Common myeloid progenitor, CD34-positive (primary cell): Measurements from ENCODE around the gene MROH9.

ENCODE experiments used
- CTCF ChIA-PET: fragments of 350-600 bp; sonication (Branson Sonifier 250); formaldehyde crosslinking; loops from one replicate; lab custom pipeline; 2021; ENCODE audit warnings: antibody characterized with exemption; lab: Charles Lee
- POLR2A ChIA-PET: fragments of 350-600 bp; sonication (Branson Sonifier 250); formaldehyde crosslinking; loops from one replicate; lab custom pipeline; 2021; ENCODE audit warnings: antibody characterized with exemption; lab: Charles Lee
- DNase-seq, 3 donors: peaks; one replicate each; pipeline versions ENCODE4 v3.0.0 to v3.0.0-alpha.2; 2013
- H3K27ac ChIP-seq, 2 experiments: 1 replicate in 1 of 2; 2 replicates in 1 of 2; pipeline ENCODE4 v1.7.0; 2013; ENCODE audit warnings: inconsistent platforms in 2 of 2, low read length in 2 of 2, mild to moderate bottlenecking in 2 of 2, low read depth in 1 of 2, moderate library complexity in 1 of 2; ENCODE audit not compliant: severe bottlenecking in 2 of 2, insufficient read depth in 1 of 2, poor library complexity in 1 of 2
- H3K27me3 ChIP-seq, 5 experiments: replicated peaks in 2 of 5; 1 replicate in 3 of 5; 2 replicates in 2 of 5; pipeline versions ENCODE4 v1.6.1 to v1.7.0; 2013; ENCODE audit warnings: low read length in 4 of 5, mild to moderate bottlenecking in 2 of 5, moderate library complexity in 2 of 5, inconsistent platforms in 1 of 5; ENCODE audit not compliant: insufficient read depth in 5 of 5, control insufficient read depth in 4 of 5
- H3K36me3 ChIP-seq, 4 experiments: 1 replicate in 2 of 4; 2 replicates in 2 of 4; pipeline versions ENCODE4 v1.6.1 to v1.7.0; 2013; ENCODE audit warnings: low read length in 3 of 4, control low read depth in 1 of 4, mild to moderate bottlenecking in 1 of 4; ENCODE audit not compliant: control insufficient read depth in 4 of 4, insufficient read depth in 4 of 4
- H3K4me1 ChIP-seq, 4 experiments: 1 replicate in 3 of 4; 2 replicates in 1 of 4; pipeline versions ENCODE4 v1.6.1 to v1.7.1; 2013; ENCODE audit warnings: low read length in 3 of 4, mild to moderate bottlenecking in 3 of 4, control low read depth in 1 of 4, inconsistent platforms in 1 of 4, moderate library complexity in 1 of 4; ENCODE audit not compliant: control insufficient read depth in 4 of 4, insufficient read depth in 4 of 4; ENCODE audit errors: control extremely low read depth in 1 of 4
- H3K4me3 ChIP-seq, 7 experiments: 1 replicate in 4 of 7; 2 replicates in 3 of 7; pipeline versions ENCODE4 v1.5.1 to v1.7.0; 2013; ENCODE audit warnings: mild to moderate bottlenecking in 7 of 7, low read length in 6 of 7, moderate library complexity in 6 of 7, inconsistent platforms in 2 of 7, low read depth in 2 of 7, control low read depth in 1 of 7; ENCODE audit not compliant: insufficient read depth in 4 of 7, control insufficient read depth in 1 of 7; ENCODE audit errors: extremely low read depth in 1 of 7
- H3K9me3 ChIP-seq, 5 experiments: 1 replicate in 4 of 5; 2 replicates in 1 of 5; pipeline versions ENCODE4 v1.6.1 to v1.7.1; 2013; ENCODE audit warnings: low read length in 4 of 5, mild to moderate bottlenecking in 2 of 5, inconsistent platforms in 1 of 5, low read depth in 1 of 5, moderate library complexity in 1 of 5; ENCODE audit not compliant: control insufficient read depth in 4 of 5, insufficient read depth in 2 of 5; ENCODE audit errors: control extremely low read depth in 1 of 5
- WGBS: methylation state at CpG from one replicate; pipeline ENCODE4 v1.1.5; 2013; ENCODE audit not compliant: insufficient coverage; 5-methylcytosine and 5-hydroxymethylcytosine counted together

The MROH9 gene

DNA sequence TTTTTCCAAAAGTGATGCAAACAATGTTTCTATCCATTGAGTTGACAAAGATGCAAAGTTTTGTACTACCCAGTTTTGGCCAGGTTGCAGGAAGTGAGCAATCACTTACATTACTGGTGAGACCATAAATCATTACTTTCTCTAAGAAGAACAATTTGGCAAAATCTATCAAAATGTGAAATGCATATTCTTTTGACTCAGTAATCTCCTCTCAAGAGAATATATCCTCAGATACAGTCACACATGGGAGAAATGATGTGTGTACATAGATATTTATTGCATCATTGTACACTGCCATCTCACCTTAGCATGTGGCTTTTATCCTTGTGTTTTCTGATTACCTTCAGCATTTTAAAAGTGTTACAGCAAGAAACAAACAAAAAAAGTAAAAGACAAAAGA is 103.0 kb downstream of the MROH9 start:
- Histone ChIP-seq H3K27me3 (peaks cover 0 to 1% (median 0%) of the 10 kb centered on the region in 5 experiments), H3K4me3 (no peak overlapping the region), H3K27ac (no peak overlapping the region), H3K9me3 (peaks cover 0 to under 1% (median 0%) of the 10 kb centered on the region in 5 experiments), H3K36me3 (no peaks in the 10 kb centered on the region), H3K4me1 (no peaks in the 10 kb centered on the region)
- DNase-seq, result no peak
- CTCF ChIA-PET, result no interaction called here
- POLR2A ChIA-PET, result no interaction called here

GRCh38 chr1:171048014-171048413 is 112.7 kb downstream of the MROH9 start:
- H3K4me1 ChIP-seq, result no peaks in the 10 kb centered on the region
- POLR2A ChIA-PET, result no interaction called here

GRCh38 chr1:171052977-171053376 is 117.6 kb downstream of the MROH9 start:
- Histone ChIP-seq H3K4me1 (no peaks in the 10 kb centered on the region), H3K27ac (no peak overlapping the region), H3K27me3 (no peaks in the 10 kb centered on the region), H3K36me3 (no peaks in the 10 kb centered on the region), H3K9me3 (peaks cover 0 to 11% (median 3%) of the 10 kb centered on the region in 5 experiments), H3K4me3 (no peak overlapping the region)
- POLR2A ChIA-PET, result no interaction called here
- CTCF ChIA-PET, result no interaction called here
- no peak for DNase-seq
- WGBS, result 100% methylated on average over 2 of the region's 2 CpGs

More at GRCh38 chr1:171048014-171048413, 112.7 kb downstream of the MROH9 start:
- H3K27ac ChIP-seq, result no peak overlapping the region
- H3K9me3 ChIP-seq, result peaks cover 0 to 11% (median 1%) of the 10 kb centered on the region in 5 experiments
- H3K4me3 ChIP-seq, result no peak overlapping the region
- 100% methylated on average over 2 of the region's 2 CpGs for WGBS
- no peak for DNase-seq
- CTCF ChIA-PET, result no interaction called here
- H3K36me3 ChIP-seq, result no peaks in the 10 kb centered on the region
- H3K27me3 ChIP-seq, result no peaks in the 10 kb centered on the region

DNA sequence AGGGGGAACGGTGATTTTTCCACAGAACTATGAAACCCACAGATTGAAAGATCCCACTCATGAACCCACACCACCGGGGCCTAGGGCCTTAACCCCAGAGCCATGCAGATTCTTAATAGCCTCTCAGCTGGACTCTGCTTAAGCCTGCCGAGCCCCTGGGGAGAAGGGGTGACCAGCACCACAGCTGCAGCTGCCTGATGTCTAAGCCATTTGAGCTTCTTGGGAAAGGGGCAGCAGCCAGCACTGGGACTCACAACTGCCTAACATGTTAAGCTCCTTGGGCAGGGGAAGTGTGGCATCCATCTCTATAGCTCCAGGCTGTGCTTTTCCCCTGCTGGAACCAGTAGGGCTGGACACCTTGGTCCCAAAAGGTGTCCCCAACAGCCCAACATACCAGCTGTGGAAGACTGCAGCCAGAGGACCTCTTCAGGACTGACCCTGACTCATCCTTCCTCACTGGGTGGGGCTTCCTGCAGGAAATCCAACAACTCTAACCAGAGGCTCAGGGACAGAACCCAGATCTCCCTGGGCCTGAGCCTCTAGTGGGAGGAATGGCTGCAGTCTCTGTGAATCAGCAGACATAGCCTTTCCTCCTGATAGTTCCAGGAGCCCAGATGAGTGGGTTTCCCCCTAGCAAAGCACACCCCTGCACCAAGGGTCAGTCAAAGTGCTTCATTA is 120.8 kb downstream of the MROH9 start:
- no peaks in the 10 kb centered on the region for H3K4me1 ChIP-seq
- H3K27me3 ChIP-seq, result no peaks in the 10 kb centered on the region
- CTCF ChIA-PET, result no interaction called here
- no peak for DNase-seq
- 96% methylated on average over 3 of the region's 3 CpGs for WGBS
- H3K4me3 ChIP-seq, result no peak overlapping the region
- no peak overlapping the region for H3K27ac ChIP-seq
- H3K36me3 ChIP-seq, result no peaks in the 10 kb centered on the region
- POLR2A ChIA-PET, result no interaction called here
- H3K9me3 ChIP-seq, result peaks cover 0 to 7% (median 3%) of the 10 kb centered on the region in 5 experiments

DNA sequence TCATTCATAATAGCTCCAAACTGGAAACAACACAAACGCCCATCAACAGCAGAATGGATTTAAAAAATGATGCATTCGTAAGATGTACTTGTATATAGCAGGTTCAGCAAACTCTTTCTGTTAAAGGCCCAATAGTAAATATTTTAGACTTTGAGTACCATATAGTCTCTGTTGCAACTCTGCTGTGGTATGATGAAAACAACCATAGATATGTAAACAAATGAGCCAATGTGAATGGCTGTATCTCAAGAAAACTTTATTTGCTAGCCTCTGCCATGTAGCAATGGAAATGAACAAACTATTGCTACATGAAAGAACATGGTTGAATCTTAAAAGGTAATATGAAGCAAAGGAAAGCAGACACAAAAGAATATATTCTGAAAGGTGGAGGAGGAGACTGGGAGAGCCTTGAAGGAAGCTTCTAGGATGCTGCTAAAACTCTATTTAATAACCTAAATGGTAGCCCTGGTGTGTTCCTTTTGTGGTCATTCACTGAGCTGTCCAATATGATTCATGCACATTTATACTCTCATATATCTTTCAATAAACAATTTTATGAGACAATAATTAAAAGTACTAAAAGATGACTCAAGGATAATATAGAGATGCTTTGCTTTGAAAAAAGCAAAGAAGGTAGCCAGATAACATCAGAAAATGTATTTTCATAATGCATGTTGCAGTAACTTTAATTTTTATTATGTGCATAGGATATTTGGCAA is 126.2 kb downstream of the MROH9 start:
- Histone ChIP-seq H3K4me3 (no peak overlapping the region), H3K27me3 (no peaks in the 10 kb centered on the region), H3K36me3 (no peaks in the 10 kb centered on the region), H3K9me3 (no peaks in the 10 kb centered on the region), H3K4me1 (no peaks in the 10 kb centered on the region), H3K27ac (no peak overlapping the region)
- ChIA-PET POLR2A (no interaction called here), CTCF (no interaction called here)
- DNase-seq, result no peak
- 80% methylated on average over 1 of the region's 2 CpGs for WGBS

- ChIA-PET POLR2A (no interaction called here), CTCF (no interaction called here)
- Histone ChIP-seq H3K9me3 (no peaks in the 10 kb centered on the region), H3K36me3 (no peaks in the 10 kb centered on the region), H3K27ac (no peak overlapping the region), H3K27me3 (no peaks in the 10 kb centered on the region), H3K4me3 (no peak overlapping the region), H3K4me1 (no peaks in the 10 kb centered on the region)
- no peak for DNase-seq
- 89% methylated on average over 1 of the region's 4 CpGs for WGBS
These were observed 127.6 kb downstream of the MROH9 start for GRCh38 chr1:171062902-171063301.

DNA sequence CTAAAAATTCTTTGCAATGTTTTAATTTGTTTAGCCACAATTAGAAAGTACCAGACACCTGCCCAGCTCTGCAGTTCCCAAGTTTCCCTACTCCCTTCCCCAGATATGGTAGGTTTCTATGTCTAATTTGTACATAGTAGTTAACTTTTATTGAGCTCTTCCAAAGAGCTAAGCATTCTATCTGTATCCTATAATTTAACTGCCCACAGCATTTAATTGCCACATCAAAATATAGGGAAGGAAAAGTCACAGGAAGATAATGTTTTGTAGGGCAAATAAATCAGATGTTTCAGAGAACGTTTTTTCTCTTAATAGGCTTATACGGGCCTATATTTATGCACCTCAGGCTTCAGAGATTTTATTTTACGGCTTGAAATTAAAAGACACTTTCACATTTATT is 139.7 kb downstream of the MROH9 start:
- H3K4me1 ChIP-seq, result no peaks in the 10 kb centered on the region
- no peak overlapping the region for H3K4me3 ChIP-seq
- H3K27ac ChIP-seq, result no peak overlapping the region
- H3K9me3 ChIP-seq, result no peaks in the 10 kb centered on the region
- H3K27me3 ChIP-seq, result peaks cover 0 to 1% (median 0%) of the 10 kb centered on the region in 5 experiments
- H3K36me3 ChIP-seq, result no peaks in the 10 kb centered on the region
- DNase-seq, result no peak
- ChIA-PET CTCF (no interaction called here), POLR2A (no interaction called here)
- WGBS, result no CpG with 5 or more reads among the region's 3 CpGs
